Measurements from ENCODE around the gene DIS3L2.
"Not testable (repeated sequence)": the region's sequence is repeated elsewhere in the genome, so short reads cannot be mapped to it uniquely, and the experiment has no call there.

DIS3L2 gene

GRCh38 chr2:232379610-232380590 lies 418.4 kb downstream of the DIS3L2 start:
- DNase-seq, result not testable (repeated sequence)

- DNase-seq, result not testable (repeated sequence)
Measured at GRCh38 chr2:232381204-232382031, 419.9 kb downstream of the DIS3L2 start.

- no peak for DNase-seq
Measured at GRCh38 chr2:232382331-232383225, 421.1 kb downstream of the DIS3L2 start.

- DNase-seq, result no peak
Measured at GRCh38 chr2:232384466-232384865, 423.0 kb downstream of the DIS3L2 start.

- DNase-seq, result not testable (repeated sequence)
Measured at GRCh38 chr2:232385058-232385457, 423.5 kb downstream of the DIS3L2 start.

- no peak for DNase-seq
Measured at GRCh38 chr2:232385660-232386489, 424.4 kb downstream of the DIS3L2 start.

GRCh38 chr2:232386490-232386739 lies 424.9 kb downstream of the DIS3L2 start:
- no peak for DNase-seq

Data from GF-D8 (cell line).